Ectodermal cell (in vitro differentiated cells): ENCODE data around the gene PCGF2.

Experiments
- H3K27ac ChIP-seq: 2 replicates; pipeline ENCODE4 v1.7.0; 2013; ENCODE audit warnings: mild to moderate bottlenecking, low read depth, low read length; ENCODE audit not compliant: insufficient read depth, poor library complexity, severe bottlenecking
- H3K27me3 ChIP-seq: 2 replicates; pipeline ENCODE4 v1.7.0; 2013; ENCODE audit warnings: mild to moderate bottlenecking, low read length; ENCODE audit not compliant: insufficient read depth, control insufficient read depth, poor library complexity, severe bottlenecking
- H3K36me3 ChIP-seq: one replicate; pipeline ENCODE4 v1.7.0; 2013; ENCODE audit warnings: low read length; ENCODE audit not compliant: control insufficient read depth, insufficient read depth
- H3K4me1 ChIP-seq: one replicate; pipeline ENCODE4 v1.7.0; 2013; ENCODE audit warnings: low read length; ENCODE audit not compliant: control insufficient read depth, insufficient read depth
- H3K4me3 ChIP-seq: 2 replicates; pipeline ENCODE4 v1.7.0; 2013; ENCODE audit warnings: low read depth, low read length, control low read depth; ENCODE audit not compliant: insufficient read depth
- H3K9me3 ChIP-seq: 2 replicates; pipeline ENCODE4 v1.7.0; 2013; ENCODE audit warnings: mild to moderate bottlenecking, low read length, moderate library complexity; ENCODE audit not compliant: control insufficient read depth
- WGBS, 2 experiments: methylation state at CpG; one replicate each; pipeline ENCODE4 v1.1.7; 2013; ENCODE audit warnings: missing lambda C conversion rate in 2 of 2; 5-methylcytosine and 5-hydroxymethylcytosine counted together

The PCGF2 gene

DNA sequence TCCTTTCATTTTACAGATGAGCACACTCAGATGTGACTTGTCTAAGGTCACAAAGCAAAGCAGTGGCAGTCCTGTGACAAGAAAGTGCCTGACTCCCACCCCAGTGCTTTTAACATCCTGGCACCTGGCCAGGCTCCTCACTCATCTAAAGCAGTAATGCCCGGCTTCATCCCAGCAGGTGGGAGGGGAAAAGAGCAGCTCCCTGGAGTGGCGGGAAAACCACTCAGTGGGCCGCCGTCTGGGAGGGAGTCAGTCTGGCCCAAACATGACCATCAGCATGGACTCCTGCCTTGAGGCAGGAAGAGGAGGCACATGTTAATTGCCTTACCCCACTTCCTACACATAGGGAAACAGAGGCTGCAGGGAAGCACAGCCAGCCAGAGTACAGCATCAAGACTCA is 2.6 kb downstream of the PCGF2 start:
- H3K4me3 ChIP-seq = peak overlapping the region; percentile 12
- peaks cover under 1% of the 10 kb centered on the region for H3K27me3 ChIP-seq
- H3K4me1 ChIP-seq = peaks cover 36% of the 10 kb centered on the region
- no peaks in the 10 kb centered on the region for H3K9me3 ChIP-seq
- 60 to 65% methylated on average over 4 of the region's 4 CpGs for WGBS, 2 experiments
- H3K27ac ChIP-seq = no peak overlapping the region
- no peaks in the 10 kb centered on the region for H3K36me3 ChIP-seq

DNA sequence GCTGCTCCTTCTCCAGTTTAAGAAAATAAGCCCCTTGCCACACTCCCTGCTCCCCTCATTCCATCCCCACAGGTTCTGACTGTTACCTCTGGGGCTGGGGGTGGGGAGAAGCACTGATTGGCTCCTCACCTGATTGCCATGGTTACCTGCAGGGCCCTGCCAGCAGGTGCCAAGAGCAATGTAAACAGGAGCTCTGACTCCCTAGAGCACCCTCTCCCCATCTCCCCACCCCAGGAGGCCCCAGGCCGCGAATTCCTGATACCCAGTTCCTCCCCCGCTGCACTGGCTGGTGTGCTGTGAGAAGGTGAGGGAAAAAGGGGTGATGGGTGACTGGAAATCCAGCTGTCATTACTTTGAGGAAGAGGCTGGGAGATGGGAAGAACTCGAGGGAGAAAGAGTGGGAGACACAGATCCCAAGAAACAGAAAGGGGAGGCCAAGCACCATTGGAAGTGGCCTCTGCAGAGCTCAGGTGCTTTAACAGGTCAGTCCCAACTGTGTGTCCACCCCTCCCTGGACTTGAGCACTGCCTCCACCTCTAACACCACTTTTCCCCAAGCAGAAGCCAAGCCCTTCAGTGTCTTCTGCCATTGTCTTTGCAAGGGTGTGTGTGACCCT is 4.5 kb downstream of the PCGF2 start:
- 60 to 69% methylated on average over 4 of the region's 4 CpGs for WGBS, 2 experiments
- H3K36me3 ChIP-seq = peaks cover 11% of the 10 kb centered on the region
- H3K4me1 ChIP-seq = peaks cover 31% of the 10 kb centered on the region
- no peak overlapping the region for H3K4me3 ChIP-seq
- H3K27me3 ChIP-seq = no peaks in the 10 kb centered on the region
- no peak overlapping the region for H3K27ac ChIP-seq
- no peaks in the 10 kb centered on the region for H3K9me3 ChIP-seq

DNA sequence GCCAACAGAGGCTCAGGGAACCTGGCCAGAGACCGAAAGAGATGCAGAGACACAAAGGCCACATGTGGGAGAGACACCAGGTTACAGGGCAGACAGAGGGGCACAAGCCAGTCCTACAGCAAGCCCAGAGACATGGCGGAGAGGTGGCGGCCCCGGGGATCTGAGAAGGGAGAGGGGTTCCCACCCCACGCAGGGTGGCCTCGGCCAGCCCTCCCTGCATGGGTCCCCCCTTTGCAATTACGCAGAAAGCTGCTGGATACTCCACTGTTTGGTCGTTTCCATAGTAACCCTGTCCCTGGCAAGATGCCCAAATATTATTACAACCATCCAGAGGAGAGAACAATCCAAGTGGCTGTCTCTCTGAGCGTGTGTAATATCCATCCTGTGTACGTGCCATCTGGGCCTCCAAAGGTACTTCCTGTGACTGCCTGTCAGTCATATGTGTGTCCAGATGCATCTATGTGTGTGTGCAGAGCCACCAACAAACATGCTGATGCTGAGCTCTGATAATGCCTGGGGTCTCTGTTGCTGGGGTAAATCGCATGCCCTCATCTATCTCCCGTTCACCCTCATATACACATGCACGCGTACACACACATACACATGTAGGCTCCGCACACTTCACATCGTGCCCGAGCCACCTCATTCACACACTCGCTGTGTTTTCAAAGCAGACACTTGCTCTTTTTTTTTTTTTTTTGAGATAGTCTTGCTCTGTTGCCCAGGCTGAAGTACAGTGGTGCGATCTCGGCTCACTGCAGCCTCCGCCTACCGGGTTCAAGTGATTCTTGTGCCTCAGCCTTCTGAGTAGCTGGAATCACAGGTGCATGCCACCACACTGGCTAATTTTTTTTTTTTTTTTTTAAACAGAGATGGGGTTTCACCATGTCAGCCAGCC is 5.5 kb downstream of the PCGF2 start:
- H3K27ac ChIP-seq = no peak overlapping the region
- H3K4me3 ChIP-seq = no peak overlapping the region
- WGBS, 2 experiments = 90 to 92% methylated on average over 22 of the region's 22 CpGs
- H3K4me1 ChIP-seq = peaks cover 31% of the 10 kb centered on the region
- no peaks in the 10 kb centered on the region for H3K9me3 ChIP-seq
- peaks cover 21% of the 10 kb centered on the region for H3K36me3 ChIP-seq
- no peaks in the 10 kb centered on the region for H3K27me3 ChIP-seq

DNA sequence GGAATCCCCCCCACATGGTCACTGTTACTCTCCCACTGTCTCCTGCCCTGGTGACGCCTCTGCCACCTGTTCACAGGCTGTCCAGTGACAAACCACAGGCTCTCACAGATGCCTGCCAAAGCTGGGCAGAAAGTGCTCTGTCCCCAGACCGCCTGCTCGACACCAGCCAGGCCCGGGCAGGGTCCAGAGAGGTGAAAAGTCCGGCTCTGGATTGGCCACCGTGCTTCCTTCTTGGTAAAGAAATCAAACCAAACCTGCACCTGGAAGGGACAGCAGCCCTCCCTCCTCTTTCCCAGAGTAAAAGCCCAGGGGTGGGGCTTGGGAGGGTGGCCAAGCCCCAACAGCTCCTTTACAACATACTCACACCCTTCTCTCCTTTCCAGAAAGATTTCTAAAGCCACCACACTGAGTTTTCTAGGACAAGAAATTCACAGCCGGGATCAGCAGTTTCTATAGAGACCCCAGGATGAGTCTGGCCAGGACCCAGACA is 6.2 kb downstream of the PCGF2 start:
- H3K9me3 ChIP-seq = no peaks in the 10 kb centered on the region
- H3K4me1 ChIP-seq = peaks cover 31% of the 10 kb centered on the region
- WGBS, 2 experiments = 87 to 91% methylated on average over 7 of the region's 7 CpGs
- no peak overlapping the region for H3K27ac ChIP-seq
- H3K36me3 ChIP-seq = peaks cover 21% of the 10 kb centered on the region
- no peak overlapping the region for H3K4me3 ChIP-seq
- no peaks in the 10 kb centered on the region for H3K27me3 ChIP-seq

DNA sequence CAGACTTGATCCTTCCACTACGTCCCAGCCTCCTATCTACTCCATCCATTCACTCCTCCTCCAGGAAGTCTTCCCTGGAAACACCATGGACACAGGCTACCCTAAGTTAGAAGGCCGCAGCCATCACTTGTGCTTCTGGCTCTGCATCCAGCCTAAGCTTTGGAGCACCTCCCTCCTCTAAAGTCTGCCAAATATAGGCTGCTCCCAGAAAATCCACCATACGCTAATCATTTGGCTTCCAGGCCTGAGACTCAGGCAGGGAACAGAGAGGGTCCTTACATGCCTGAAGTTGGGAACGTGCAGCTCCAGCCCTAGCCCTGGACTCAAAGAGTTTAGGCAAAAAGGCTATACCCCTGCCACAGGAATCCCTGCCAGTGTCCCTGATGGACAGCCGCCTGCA is 6.7 kb downstream of the PCGF2 start:
- peaks cover 21% of the 10 kb centered on the region for H3K36me3 ChIP-seq
- H3K4me3 ChIP-seq = no peak overlapping the region
- 91 to 92% methylated on average over 5 of the region's 5 CpGs for WGBS, 2 experiments
- H3K27ac ChIP-seq = no peak overlapping the region
- no peaks in the 10 kb centered on the region for H3K9me3 ChIP-seq
- no peaks in the 10 kb centered on the region for H3K27me3 ChIP-seq
- peaks cover 26% of the 10 kb centered on the region for H3K4me1 ChIP-seq

DNA sequence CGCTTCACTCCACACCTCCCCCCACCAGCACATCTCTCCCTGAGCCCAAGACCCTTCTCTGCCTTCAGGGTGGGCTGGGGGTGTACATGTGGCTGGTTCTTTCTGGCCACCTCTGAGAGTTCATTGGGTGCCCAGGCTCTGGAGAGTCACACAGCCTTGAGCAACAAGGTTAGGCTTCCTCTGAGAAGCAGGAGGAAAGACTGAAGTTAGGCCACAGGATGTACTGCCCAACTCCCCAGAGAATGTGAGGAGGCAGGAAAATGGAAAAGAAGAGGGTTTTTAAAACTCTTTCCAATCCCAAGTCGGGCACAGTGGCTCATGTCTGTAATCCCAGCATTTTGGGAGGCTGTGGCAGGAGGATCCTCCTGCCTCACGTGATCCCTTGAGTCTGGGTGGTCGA is 7.3 kb downstream of the PCGF2 start:
- no peak overlapping the region for H3K4me3 ChIP-seq
- peaks cover 21% of the 10 kb centered on the region for H3K36me3 ChIP-seq
- H3K27me3 ChIP-seq = no peaks in the 10 kb centered on the region
- H3K9me3 ChIP-seq = no peaks in the 10 kb centered on the region
- H3K27ac ChIP-seq = no peak overlapping the region
- H3K4me1 ChIP-seq = peaks cover 19% of the 10 kb centered on the region
- WGBS, 2 experiments = 91 to 94% methylated on average over 4 of the region's 4 CpGs

DNA sequence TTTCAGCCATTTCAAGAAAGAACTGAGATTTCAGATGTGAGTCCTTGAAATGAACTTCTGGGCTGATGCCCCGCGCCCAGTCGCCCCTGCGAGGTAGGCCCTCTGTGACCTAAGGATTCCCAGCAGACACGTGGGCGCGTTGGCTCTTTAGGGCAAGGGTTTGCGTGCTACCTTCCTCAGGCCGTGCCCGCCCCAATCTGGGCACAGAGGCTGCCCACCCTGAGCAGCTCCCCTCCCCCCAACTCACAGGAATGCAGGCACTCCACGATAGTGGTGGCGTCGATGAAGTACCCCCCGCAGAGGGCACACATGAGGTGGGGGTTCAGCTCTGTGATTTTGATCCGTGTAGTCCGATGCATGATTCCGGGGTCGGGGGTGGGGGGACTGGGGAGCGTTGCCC is 8.1 kb downstream of the PCGF2 start:
- Histone ChIP-seq H3K4me1 (peaks cover 15% of the 10 kb centered on the region), H3K36me3 (peaks cover 21% of the 10 kb centered on the region), H3K4me3 (no peak overlapping the region), H3K27ac (no peak overlapping the region), H3K9me3 (no peaks in the 10 kb centered on the region), H3K27me3 (no peaks in the 10 kb centered on the region)
- 96 to 97% methylated on average over 19 of the region's 19 CpGs for WGBS, 2 experiments

DNA sequence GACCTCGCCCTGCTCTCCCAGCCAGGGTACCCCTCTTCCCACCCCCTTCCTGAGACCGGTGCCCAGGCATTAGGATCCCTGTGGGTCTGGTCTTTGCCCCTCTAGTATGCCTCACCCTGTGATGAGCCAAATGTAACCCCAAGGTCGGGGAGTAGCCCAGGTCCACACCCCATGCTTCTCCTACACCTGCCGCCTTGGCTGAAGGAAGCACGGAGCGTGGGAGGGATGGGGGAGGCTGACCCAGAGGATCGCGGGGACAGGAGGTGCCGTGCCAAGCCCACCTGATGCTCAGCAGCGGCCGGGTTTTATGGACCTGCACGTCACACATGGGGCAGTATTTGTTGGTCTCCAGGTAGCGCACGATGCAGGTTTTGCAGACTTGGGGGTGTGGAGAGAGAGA is 8.8 kb downstream of the PCGF2 start:
- H3K9me3 ChIP-seq = no peaks in the 10 kb centered on the region
- no peaks in the 10 kb centered on the region for H3K27me3 ChIP-seq
- H3K27ac ChIP-seq = no peak overlapping the region
- peaks cover 15% of the 10 kb centered on the region for H3K4me1 ChIP-seq
- 95 to 96% methylated on average over 14 of the region's 14 CpGs for WGBS, 2 experiments
- H3K36me3 ChIP-seq = peaks cover 21% of the 10 kb centered on the region
- H3K4me3 ChIP-seq = no peak overlapping the region

DNA sequence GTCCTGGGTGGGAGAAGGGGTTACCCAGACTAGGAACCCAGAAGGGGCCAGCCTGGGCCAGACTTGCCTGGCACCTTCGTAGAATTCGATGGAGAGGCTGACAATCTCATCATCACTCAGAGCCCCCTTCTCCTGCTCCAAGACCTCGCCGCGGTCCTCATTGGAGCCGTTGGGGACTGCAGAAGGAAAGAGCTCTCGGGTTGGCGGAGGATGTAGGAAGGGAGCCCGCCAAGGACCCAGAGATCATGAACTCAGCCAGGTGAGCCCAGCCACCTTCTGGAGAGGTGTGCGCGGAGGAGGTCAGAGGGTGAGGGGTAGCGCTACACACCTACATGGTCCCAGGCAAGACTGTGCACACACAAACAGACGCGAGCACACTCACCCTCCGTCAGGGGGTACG is 9.4 kb downstream of the PCGF2 start:
- no peaks in the 10 kb centered on the region for H3K27me3 ChIP-seq
- H3K27ac ChIP-seq = no peak overlapping the region
- H3K9me3 ChIP-seq = no peaks in the 10 kb centered on the region
- peaks cover 12% of the 10 kb centered on the region for H3K4me1 ChIP-seq
- H3K36me3 ChIP-seq = peaks cover 24% of the 10 kb centered on the region
- no peak overlapping the region for H3K4me3 ChIP-seq
- WGBS, 2 experiments = 96 to 97% methylated on average over 16 of the region's 16 CpGs

DNA sequence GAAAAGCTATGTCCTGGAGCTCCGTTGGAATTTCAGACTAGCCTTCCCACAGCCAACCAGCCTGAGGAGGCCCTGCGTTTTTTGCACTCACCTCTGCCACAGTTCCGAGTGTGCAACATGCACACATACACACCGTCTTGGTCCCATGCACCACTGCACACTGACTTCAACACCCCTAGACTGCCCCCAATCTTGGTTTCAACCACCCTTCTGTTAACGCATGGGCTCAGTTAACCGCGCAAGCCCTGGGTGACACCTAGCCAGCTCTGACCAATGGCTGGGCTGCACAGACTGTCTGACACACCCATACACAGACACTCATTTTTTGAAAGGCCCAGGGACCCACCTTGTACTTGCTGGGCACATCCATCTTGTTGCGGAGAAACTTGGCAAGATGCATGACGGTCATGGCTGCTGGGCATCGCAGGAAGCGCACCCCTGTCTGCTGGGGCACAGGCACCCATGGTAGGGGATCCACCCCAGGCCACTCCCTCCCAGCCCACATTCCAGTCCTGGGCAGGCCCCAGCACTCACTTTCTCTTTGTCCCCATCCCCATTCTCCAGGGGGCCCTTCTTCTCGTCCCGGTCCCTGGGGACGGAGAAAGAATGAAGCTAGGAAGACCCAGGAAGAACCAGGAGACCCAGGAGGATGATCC is 10.0 kb downstream of the PCGF2 start:
- H3K36me3 ChIP-seq = peaks cover 24% of the 10 kb centered on the region
- H3K4me1 ChIP-seq = peaks cover 12% of the 10 kb centered on the region
- H3K27me3 ChIP-seq = no peaks in the 10 kb centered on the region
- no peak overlapping the region for H3K27ac ChIP-seq
- no peak overlapping the region for H3K4me3 ChIP-seq
- 91 to 92% methylated on average over 14 of the region's 14 CpGs for WGBS, 2 experiments
- no peaks in the 10 kb centered on the region for H3K9me3 ChIP-seq
